ENCODE measurements around the gene MTERF4. TPM values are rescaled to one million over a fixed set of nuclear protein-coding genes. Genes with fewer than 3 reads are reported as not detected.

MTERF4 gene
- total and polyA plus RNA-seq, 2 of the 4 experiments (the other 2 are of a cell fraction): 26.6 to 33.3 TPM

DNA sequence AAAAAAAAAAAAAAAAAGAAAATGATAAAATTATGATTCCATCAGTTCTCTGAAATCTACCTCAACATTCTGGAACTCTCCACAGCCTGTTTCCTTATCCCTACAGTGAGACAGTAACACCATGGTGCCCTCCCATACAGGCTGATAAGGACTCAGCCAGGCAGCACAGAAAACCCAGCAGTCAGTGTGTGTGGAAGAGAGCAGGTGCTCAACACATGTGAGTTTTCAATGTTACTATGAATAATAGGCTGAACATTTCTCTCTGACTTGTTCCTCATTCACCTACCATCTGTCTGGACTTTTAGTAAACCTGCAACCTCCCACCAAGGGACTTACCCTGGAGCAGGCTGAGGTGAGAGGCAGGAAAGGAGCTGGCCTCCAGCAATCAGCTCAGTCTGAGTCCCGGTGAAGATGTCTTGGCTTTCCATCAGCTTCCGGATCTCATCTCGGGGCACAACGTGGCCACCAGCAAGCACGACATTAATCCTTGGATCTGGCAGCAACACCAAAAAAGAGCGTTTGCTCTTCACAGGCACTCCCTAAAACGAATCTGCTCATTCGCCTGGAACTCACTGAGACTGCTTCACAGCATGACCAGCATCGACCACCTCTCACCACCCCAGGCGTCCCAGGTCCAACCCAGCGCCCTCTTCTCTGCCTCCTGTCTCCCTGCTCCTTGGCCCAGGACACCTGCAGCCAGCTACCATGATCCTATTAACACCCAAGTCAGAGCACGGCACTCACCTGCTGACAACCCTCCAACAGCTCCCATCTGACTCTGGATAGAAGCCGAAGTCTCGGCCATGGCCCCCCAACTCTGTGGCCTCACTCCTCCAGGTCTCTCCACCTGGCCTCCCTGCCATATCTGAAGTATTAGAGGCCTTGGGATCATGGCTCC lies 30.7 kb upstream of the MTERF4 start (continued):
- TF ChIP-seq CEBPB (IDR thresholded peaks at IDR 0.05; ENCODE audit: low read depth, low read length): no peak

DNA sequence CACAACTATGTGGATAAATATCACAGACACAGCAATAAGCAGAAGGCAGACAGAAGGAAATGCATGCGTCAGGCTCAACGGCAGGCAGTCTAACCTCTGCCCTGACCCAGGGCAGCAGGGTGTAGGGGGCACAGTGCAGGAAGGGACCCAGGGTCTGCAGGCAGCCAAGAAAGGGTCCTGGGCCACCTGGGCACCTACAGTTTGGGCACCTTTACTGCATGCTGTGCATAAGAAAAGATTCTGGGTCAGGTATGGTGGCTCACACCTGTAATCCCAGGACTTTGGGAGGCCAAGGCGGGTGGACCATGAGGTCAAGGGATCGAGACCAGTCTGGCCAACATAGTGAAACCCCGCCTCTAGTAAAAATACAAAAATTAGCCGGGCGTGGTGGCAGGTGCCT lies 29.4 kb upstream of the MTERF4 start:
- intact Hi-C loops (cut with micrococcal nuclease): no loop called here

More for the DNA sequence above, 29.4 kb upstream of the MTERF4 start:
- BruUV-seq (replicated peaks): no TSS peak
- Histone ChIP-seq H3K4ac (ENCODE audit: low read depth, low read length) (no peak overlapping the region), H3K9ac (ENCODE audit: low read depth, low read length) (no peak overlapping the region), H4K8ac (ENCODE audit: low read depth in 2 of 2, low read length in 2 of 2) (no peak overlapping the region), H4K20me1 (ENCODE audit: insufficient read depth, low read length) (no peaks in the 10 kb centered on the region), H2AK9ac (replicated peaks; ENCODE audit: low read depth, low read length, poor library complexity) (no peak overlapping the region), H2BK20ac (ENCODE audit: low read depth, low read length) (no peak overlapping the region), H2BK15ac (ENCODE audit: low read depth, low read length) (no peak overlapping the region), H3K14ac (replicated peaks; ENCODE audit: low read depth, low read length) (no peak overlapping the region), H3K27ac (ENCODE audit: insufficient read depth, low read length) (no peak overlapping the region), H3K9me1 (ENCODE audit: insufficient read depth, low read length) (no peaks in the 10 kb centered on the region; the same call in 1 of the 2 replicates), H3K4me1 (ENCODE audit: control insufficient read depth, insufficient read depth, low read length) (no peaks in the 10 kb centered on the region), H2AFZ (replicated peaks; ENCODE audit: low read length, poor library complexity) (no peak overlapping the region), H3K4me2 (ENCODE audit: low read depth, low read length) (no peak overlapping the region), H4K91ac (ENCODE audit: insufficient read depth, low read depth, low read length) (no peak overlapping the region), H3K27me3 (ENCODE audit: control insufficient read depth, insufficient read depth, low read length) (no peaks in the 10 kb centered on the region), H4K5ac (ENCODE audit: low read depth, low read length) (no peak overlapping the region), H3K79me1 (ENCODE audit: low read depth in 1 of 2, low read length in 2 of 2) (no peaks in the 10 kb centered on the region), H3K23ac (ENCODE audit: low read depth, low read length) (no peak overlapping the region), H3K36me3 (ENCODE audit: control insufficient read depth, insufficient read depth, low read length) (no peaks in the 10 kb centered on the region; the same call in 1 of the 2 replicates), H3K4me3 (ENCODE audit: insufficient read depth, low read depth, low read length) (no peak overlapping the region), H3K18ac (ENCODE audit: low read depth, low read length) (no peak overlapping the region), H2BK5ac (ENCODE audit: low read depth, low read length, poor library complexity, severe bottlenecking) (no peak overlapping the region), H2AK5ac (ENCODE audit: low read depth, low read length) (no peak overlapping the region), H3K9me3 (ENCODE audit: control insufficient read depth, insufficient read depth, low read length) (no peaks in the 10 kb centered on the region), H3K56ac (ENCODE audit: extremely low read depth, insufficient read depth, low read length) (no peak overlapping the region), H2BK120ac (ENCODE audit: low read depth, low read length) (no peak overlapping the region)
- dilution Hi-C loops (cut with HindIII; ENCODE audit: low sequenced_read_pairs, unreplicated experiment) (no loop called here), in situ Hi-C loops (cut with MboI; ENCODE audit: low sequenced_read_pairs) (no loop called here)
- POLR2A ChIA-PET (ENCODE audit: unreplicated experiment): no interaction called here
- CTCF ChIA-PET: interaction anchor here (0.6 kb wide), 1 partner anchor 26 kb away, joined by 4 read pairs; no protein-coding TSS in a partner anchor
- no CpG with 5 or more reads among the region's 7 CpGs for WGBS, 2 experiments (ENCODE audit: extremely low coverage in 2 of 2, insufficient read length in 1 of 2)
- ATAC-seq (ENCODE audit: low read depth): no peak
- no peak for TF ChIP-seq POLR2A (IDR thresholded peaks at IDR 0.05; ENCODE audit: low read depth, low read length)
- no peak for TF ChIP-seq CHD1 (IDR thresholded peaks at IDR 0.05; ENCODE audit: low read depth, low read length)
- no peak for TF ChIP-seq RCOR1 (IDR thresholded peaks at IDR 0.05; ENCODE audit: insufficient replicate concordance, low read length)
- TF ChIP-seq MAFK (IDR thresholded peaks at IDR 0.05; ENCODE audit: low read depth, low read length): no peak
- TF ChIP-seq BHLHE40 (IDR thresholded peaks at IDR 0.05; ENCODE audit: low read depth, low read length): no peak
- TF ChIP-seq, protein P1, sequence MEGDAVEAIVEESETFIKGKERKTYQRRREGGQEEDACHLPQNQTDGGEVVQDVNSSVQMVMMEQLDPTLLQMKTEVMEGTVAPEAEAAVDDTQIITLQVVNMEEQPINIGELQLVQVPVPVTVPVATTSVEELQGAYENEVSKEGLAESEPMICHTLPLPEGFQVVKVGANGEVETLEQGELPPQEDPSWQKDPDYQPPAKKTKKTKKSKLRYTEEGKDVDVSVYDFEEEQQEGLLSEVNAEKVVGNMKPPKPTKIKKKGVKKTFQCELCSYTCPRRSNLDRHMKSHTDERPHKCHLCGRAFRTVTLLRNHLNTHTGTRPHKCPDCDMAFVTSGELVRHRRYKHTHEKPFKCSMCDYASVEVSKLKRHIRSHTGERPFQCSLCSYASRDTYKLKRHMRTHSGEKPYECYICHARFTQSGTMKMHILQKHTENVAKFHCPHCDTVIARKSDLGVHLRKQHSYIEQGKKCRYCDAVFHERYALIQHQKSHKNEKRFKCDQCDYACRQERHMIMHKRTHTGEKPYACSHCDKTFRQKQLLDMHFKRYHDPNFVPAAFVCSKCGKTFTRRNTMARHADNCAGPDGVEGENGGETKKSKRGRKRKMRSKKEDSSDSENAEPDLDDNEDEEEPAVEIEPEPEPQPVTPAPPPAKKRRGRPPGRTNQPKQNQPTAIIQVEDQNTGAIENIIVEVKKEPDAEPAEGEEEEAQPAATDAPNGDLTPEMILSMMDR (conservative IDR thresholded peaks at IDR 0.05; ENCODE audit: low read depth, low read length): no peak
- no peak for TF ChIP-seq CEBPB (IDR thresholded peaks at IDR 0.05; ENCODE audit: low read depth, low read length)
- TF ChIP-seq FOS (IDR thresholded peaks at IDR 0.05; ENCODE audit: low read depth, low read length): no peak
- TF ChIP-seq, protein P2, sequence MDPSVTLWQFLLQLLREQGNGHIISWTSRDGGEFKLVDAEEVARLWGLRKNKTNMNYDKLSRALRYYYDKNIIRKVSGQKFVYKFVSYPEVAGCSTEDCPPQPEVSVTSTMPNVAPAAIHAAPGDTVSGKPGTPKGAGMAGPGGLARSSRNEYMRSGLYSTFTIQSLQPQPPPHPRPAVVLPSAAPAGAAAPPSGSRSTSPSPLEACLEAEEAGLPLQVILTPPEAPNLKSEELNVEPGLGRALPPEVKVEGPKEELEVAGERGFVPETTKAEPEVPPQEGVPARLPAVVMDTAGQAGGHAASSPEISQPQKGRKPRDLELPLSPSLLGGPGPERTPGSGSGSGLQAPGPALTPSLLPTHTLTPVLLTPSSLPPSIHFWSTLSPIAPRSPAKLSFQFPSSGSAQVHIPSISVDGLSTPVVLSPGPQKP (IDR thresholded peaks at IDR 0.05; ENCODE audit: borderline replicate concordance, low read depth, low read length): no peak
- no peak for DNase-seq

Data from IMR-90 (cell line).